ENCODE data around the gene TENT4A. TPM values are rescaled to one million over a fixed set of nuclear protein-coding genes. Genes with fewer than 3 reads are reported as not detected.

The TENT4A gene
- total and polyA plus RNA-seq, 8 donors: 3.5 to 37.4 (median 15.8) TPM

DNA sequence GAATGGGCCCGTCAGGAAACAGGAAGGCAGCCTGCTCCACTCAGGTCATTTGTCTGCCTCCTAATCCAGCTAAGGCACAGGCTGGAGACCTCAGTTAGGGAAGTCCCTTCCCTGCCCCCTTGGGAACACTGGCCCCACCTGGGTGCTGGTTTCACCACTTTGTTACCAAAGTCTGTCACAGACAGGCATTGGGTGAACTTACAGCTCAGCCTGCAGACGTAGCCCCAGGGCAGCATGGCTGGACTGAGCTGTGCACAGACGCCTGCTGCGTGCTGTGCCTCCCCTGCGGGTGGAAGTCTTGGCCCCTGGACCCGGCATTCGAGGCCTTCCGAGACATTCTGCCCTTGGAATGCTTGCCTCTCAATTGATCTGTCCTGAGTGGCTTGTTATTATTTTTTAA lies 48.9 kb downstream of the TENT4A start:
- WGBS, 5 donors: 92 to 96% (median 94%) methylated on average over 7 to 8 of the region's 8 CpGs
- H3K36me3 ChIP-seq: peaks cover 3 to 21% (median 19%) of the 10 kb centered on the region in 4 donors
- H3K27me3 ChIP-seq: no peaks in the 10 kb centered on the region
- H3K27ac ChIP-seq: no peak overlapping the region
- intact Hi-C loops (cut with DNase I; ENCODE audit: low total_unique reads): no loop called here
- no peaks in the 10 kb centered on the region for H3K9me3 ChIP-seq
- H3K4me1 ChIP-seq: peaks cover 12 to 19% (median 17%) of the 10 kb centered on the region in 4 donors
- no peak for DNase-seq
- TF ChIP-seq, protein P1, sequence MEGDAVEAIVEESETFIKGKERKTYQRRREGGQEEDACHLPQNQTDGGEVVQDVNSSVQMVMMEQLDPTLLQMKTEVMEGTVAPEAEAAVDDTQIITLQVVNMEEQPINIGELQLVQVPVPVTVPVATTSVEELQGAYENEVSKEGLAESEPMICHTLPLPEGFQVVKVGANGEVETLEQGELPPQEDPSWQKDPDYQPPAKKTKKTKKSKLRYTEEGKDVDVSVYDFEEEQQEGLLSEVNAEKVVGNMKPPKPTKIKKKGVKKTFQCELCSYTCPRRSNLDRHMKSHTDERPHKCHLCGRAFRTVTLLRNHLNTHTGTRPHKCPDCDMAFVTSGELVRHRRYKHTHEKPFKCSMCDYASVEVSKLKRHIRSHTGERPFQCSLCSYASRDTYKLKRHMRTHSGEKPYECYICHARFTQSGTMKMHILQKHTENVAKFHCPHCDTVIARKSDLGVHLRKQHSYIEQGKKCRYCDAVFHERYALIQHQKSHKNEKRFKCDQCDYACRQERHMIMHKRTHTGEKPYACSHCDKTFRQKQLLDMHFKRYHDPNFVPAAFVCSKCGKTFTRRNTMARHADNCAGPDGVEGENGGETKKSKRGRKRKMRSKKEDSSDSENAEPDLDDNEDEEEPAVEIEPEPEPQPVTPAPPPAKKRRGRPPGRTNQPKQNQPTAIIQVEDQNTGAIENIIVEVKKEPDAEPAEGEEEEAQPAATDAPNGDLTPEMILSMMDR (IDR thresholded peaks at IDR 0.05): no peak
- H3K4me3 ChIP-seq: no peak overlapping the region

DNA sequence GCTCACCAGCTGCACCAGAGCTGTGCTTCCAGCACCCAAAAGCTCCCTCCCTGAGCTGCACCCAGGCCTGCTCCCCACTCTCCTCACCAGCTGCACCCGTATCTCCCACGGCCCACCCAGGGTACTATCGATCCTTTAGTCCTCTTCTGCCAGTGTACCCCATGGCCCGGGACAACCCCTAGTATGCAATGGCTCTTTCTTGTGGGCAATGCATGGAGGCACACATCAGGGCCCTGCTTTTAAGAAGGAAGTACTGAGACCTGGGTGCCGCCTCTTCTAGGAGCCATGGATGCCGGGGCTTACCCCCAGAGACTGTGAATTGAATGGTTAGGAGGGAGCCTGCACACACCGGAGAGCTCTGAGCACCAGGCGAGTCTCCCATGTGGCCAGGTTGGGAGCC lies 49.5 kb downstream of the TENT4A start:
- peaks cover 0 to 15% (median 13%) of the 10 kb centered on the region in 4 donors for H3K36me3 ChIP-seq
- 95 to 100% (median 96%) methylated on average over 6 to 8 of the region's 8 CpGs for WGBS, 5 donors
- H3K27ac ChIP-seq: no peak overlapping the region
- intact Hi-C loops (cut with DNase I; ENCODE audit: low total_unique reads): no loop called here
- no peak overlapping the region for H3K4me3 ChIP-seq
- no peaks in the 10 kb centered on the region for H3K9me3 ChIP-seq
- no peaks in the 10 kb centered on the region for H3K27me3 ChIP-seq
- peaks cover 12 to 19% (median 18%) of the 10 kb centered on the region in 4 donors for H3K4me1 ChIP-seq
- no peak for TF ChIP-seq POLR2A (IDR thresholded peaks at IDR 0.05)
- TF ChIP-seq POLR2AphosphoS5 (IDR thresholded peaks at IDR 0.05): no peak
- TF ChIP-seq EP300 (IDR thresholded peaks at IDR 0.05): no peak
- TF ChIP-seq, protein P1 (IDR thresholded peaks at IDR 0.05): no peak
- DNase-seq: no peak

DNA sequence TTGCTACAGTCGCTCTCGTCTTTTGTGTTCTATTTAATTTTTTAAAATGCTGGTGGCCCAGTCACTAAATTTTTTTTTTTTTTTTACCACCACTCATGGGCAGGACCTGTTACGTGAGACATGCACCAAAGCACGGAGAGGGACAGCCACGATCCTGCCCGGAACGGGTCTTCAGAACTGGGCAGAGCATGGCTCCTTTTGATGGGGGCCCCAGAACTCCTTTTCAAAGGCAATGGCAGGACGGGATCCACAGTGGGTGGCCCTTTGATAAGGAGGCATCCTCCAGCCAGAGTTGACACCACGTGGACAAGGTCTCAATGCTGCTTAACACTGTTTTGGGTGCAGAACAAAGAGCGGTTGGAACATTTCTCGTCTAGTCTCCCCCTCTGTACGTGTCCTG lies 50.0 kb downstream of the TENT4A start:
- intact Hi-C loops (cut with DNase I; ENCODE audit: low total_unique reads): no loop called here

DNA sequence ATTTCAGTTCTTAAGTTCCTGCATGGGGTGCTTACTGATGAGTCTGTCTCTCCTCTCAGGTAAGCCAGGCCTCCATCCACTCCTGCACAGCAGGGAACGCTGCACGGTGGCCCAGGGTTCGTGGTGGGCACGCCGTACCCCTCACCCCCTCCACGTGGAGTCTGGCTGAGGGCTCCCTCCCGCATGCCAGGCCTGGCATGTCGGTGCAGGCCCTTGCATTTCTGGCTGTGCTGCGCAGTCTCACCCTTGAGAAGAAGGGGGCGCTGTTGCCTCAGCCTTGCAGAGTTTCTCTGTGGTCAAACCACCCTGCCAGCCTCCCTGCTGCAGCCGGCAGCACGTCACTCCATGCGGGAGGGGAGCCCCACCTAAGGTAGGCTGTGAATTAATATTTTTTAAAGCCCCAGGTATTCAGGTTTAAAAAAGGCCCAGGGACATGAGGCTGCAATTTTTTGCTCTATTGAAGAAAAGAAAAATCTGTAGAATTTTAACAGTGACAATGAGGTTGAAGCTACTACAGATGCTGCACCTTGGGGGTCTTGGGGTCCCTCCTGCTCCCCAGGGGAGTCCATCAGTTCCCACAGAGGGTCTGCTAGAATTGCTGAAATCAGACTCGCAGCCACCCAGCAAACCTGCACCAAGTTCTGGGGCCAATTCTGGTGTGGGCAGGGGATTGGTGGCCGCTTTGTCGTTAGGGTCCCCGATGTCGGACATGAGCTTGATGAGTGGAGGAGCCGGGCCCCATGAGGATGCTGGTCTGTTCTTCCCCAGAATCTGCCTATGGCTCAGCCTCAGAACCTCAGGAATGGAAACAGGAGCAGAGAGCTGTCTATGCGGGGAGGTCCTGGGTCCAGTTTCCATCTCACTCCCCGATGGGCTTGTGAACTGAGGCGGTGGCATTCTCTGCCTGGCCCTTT lies 52.6 kb downstream of the TENT4A start:
- TF ChIP-seq POLR2A (IDR thresholded peaks at IDR 0.05) (no peak), POLR2AphosphoS5 (IDR thresholded peaks at IDR 0.05) (no peak), EP300 (IDR thresholded peaks at IDR 0.05) (no peak)
- TF ChIP-seq, protein P1 (IDR thresholded peaks at IDR 0.05): peak in 5 of 7 experiments; percentile 68 to 78 (median 70)
- Histone ChIP-seq H3K36me3 (no peaks in the 10 kb centered on the region), H3K27ac (peak overlapping the region in 3 of 5 donors; percentile 26 to 68 (median 46)), H3K4me1 (peaks cover 12 to 19% (median 18%) of the 10 kb centered on the region in 4 donors), H3K4me3 (peak overlapping the region in 2 of 4 donors; percentile 2 to 22), H3K9me3 (no peaks in the 10 kb centered on the region), H3K27me3 (no peaks in the 10 kb centered on the region)
- intact Hi-C loops (cut with DNase I; ENCODE audit: low total_unique reads): no loop called here
- peak; percentile 86 to 88 for DNase-seq
- 30 to 50% (median 33%) methylated on average over 14 to 22 of the region's 22 CpGs for WGBS, 5 donors

More for the DNA sequence above, 50.0 kb downstream of the TENT4A start:
- WGBS, 5 donors: 89 to 93% (median 92%) methylated on average over 12 of the region's 12 CpGs
- no peak for TF ChIP-seq EP300 (IDR thresholded peaks at IDR 0.05)
- TF ChIP-seq POLR2AphosphoS5 (IDR thresholded peaks at IDR 0.05): no peak
- TF ChIP-seq, protein P1 (IDR thresholded peaks at IDR 0.05): no peak
- no peak for TF ChIP-seq POLR2A (IDR thresholded peaks at IDR 0.05)
- Histone ChIP-seq H3K27me3 (no peaks in the 10 kb centered on the region), H3K4me3 (no peak overlapping the region), H3K27ac (no peak overlapping the region), H3K36me3 (peaks cover 0 to 10% (median 8%) of the 10 kb centered on the region in 4 donors), H3K4me1 (peaks cover 12 to 19% (median 18%) of the 10 kb centered on the region in 4 donors), H3K9me3 (no peaks in the 10 kb centered on the region)
- no peak for DNase-seq

All from stomach (tissue), 9 donors.